ENCODE results near the gene CYB561D1.

GRCh38 chr1:109522026-109522425 is 28.1 kb downstream of the CYB561D1 start:
- TF ChIP-seq, protein P1, sequence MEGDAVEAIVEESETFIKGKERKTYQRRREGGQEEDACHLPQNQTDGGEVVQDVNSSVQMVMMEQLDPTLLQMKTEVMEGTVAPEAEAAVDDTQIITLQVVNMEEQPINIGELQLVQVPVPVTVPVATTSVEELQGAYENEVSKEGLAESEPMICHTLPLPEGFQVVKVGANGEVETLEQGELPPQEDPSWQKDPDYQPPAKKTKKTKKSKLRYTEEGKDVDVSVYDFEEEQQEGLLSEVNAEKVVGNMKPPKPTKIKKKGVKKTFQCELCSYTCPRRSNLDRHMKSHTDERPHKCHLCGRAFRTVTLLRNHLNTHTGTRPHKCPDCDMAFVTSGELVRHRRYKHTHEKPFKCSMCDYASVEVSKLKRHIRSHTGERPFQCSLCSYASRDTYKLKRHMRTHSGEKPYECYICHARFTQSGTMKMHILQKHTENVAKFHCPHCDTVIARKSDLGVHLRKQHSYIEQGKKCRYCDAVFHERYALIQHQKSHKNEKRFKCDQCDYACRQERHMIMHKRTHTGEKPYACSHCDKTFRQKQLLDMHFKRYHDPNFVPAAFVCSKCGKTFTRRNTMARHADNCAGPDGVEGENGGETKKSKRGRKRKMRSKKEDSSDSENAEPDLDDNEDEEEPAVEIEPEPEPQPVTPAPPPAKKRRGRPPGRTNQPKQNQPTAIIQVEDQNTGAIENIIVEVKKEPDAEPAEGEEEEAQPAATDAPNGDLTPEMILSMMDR (IDR thresholded peaks at IDR 0.05), result no peak
- TF ChIP-seq POLR2A (IDR thresholded peaks at IDR 0.05), result no peak
- no peak for TF ChIP-seq POLR2AphosphoS5 (IDR thresholded peaks at IDR 0.05)

All from breast epithelium (tissue), 3 donors.